SIG-M5 treated with dmso at 0.1 percent for 504 hours (cell line): ENCODE results near the gene CPLX3.
A peak's percentile ranks its signal among the peaks of the same experiment; 100 is the strongest.
"Not testable (repeated sequence)": the region's sequence is repeated elsewhere in the genome, so short reads cannot be mapped to it uniquely, and the experiment has no call there.

Experiments
- DNase-seq: peaks from one replicate; lab custom pipeline; 2025; ENCODE audit not compliant: unreplicated experiment; lab: John Stamatoyannopoulos, UW

The CPLX3 gene, protein sequence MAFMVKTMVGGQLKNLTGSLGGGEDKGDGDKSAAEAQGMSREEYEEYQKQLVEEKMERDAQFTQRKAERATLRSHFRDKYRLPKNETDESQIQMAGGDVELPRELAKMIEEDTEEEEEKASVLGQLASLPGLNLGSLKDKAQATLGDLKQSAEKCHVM

DNA sequence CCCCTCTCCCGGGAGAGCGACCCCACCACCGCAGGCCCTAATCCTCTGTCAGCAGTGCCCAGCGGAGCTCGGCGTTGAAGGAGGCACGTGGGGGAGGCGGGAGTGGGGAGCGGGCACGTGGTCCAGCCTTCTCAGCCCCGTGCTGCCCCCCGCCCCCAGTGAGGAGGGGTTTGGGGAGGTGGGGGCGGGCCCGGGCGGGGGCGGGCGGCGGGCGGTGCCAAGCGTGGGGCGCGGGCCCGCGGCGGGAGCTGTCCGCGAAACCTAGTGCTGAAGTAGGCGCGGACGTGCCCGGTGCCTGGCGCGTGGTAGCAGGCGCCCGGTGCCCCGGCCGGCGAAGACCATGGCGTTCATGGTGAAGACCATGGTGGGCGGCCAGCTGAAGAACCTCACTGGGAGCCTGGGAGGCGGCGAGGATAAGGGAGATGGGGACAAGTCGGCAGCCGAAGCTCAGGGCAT, at the start of gene CPLX3:
CPLX3 (plus strand) TSS at position 264 of the 456 bp plus-strand sequence; CDS start at position 341, 77 bp downstream.
- no peak for DNase-seq

DNA sequence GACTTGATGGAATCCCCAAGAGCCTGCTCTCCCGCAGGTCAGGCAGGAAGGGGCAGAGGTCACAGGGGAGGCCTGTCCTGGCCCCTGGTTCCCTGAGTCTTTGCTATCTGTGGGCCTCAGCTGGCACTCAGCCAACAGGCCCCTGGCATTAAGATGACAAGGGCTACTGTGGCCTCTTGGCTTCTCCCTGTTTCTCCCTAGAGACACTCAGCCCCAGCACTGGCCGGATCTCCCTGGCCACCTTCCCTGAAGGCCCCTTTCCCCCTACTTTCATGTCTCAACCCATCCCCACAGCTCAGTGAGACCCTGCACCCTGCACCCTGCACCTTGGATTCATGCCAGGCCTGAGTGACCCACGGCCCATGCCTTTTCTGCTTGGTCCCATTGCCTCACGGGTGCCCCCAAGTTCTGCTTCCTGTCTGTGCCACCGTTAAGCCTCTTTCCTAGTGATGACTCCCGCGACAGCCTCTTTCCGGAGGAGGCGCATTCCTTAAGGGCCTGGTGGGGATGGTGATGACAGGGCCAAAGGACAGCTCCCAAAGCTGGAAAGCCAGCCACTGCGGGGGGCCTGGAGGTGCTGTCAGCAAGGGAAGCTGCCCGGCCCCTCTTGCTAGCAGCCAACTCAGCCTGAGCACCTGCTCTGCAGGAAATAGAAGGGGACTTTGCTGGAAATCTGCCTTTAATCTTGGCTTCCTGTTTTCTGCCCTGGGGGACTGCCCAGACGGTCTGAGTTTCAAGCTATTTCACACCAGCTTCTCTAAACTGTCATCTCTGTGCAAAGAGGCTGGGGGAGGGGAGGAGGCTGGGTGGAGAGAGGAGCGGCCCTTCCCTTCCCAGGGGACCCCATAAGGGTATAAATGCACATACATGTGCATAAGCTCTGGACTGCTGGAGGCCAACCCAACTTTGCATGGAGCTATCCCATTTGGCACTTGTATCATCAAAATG, 49.3 kb upstream of the CPLX3 start:
- DNase-seq = peak; percentile 89

DNA sequence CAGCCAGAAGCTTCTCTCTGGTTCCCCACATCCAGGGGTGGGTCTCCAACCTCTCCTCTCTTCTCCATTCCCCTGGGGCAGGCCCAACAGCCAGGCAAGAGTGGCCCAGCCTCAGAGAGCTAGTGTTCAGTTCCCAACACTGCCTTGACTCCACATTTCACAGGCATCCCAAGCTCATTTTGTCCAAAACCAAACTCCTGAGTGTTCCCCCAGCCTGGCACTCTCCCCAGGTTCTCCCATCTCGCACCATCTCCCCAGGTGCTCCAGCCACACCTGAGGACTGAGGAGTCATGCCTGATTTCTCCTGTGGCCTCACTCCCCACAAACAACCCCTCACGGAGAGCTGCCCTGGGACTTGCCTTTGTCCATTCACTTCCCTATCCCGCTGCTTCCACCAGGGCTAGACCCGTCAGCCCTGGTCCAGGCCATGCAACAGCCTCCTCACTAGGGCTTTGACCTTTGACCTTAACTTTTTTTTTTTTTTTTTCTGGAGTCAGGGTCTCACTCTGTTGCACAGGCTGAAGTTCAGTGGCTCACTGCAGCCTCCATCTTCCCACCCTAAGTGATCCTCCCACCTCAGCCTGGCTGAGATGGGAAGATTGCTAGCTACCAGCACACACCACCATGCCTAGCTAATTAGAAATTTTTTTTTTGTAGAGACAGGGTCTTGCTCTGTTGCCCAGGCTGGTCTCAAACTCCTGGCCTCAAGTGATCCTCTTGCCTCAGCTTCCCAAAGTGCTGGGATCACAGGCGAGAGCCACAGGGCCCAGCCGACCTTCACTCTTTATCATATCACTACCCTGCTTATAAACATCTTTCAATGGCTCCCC, 48.4 kb upstream of the CPLX3 start:
- no peak for DNase-seq

DNA sequence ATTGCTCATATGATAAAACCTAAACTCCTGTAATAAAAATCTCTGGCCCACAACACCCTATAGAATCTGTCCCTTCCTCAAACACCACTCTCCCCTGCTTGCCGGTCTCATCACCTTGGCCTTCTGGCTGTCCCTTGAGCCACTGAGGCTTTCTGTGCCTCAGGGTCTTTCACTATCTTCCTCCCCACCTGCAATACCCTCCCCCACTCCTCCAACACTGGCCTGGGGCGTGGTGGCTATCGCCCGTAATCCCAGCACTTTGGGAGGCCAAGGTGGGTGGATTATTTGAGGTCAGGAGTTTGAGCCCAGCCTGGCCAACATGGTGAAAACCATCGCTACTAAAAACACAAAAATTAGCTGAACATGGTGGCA, 47.8 kb upstream of the CPLX3 start:
- DNase-seq = no peak

DNA sequence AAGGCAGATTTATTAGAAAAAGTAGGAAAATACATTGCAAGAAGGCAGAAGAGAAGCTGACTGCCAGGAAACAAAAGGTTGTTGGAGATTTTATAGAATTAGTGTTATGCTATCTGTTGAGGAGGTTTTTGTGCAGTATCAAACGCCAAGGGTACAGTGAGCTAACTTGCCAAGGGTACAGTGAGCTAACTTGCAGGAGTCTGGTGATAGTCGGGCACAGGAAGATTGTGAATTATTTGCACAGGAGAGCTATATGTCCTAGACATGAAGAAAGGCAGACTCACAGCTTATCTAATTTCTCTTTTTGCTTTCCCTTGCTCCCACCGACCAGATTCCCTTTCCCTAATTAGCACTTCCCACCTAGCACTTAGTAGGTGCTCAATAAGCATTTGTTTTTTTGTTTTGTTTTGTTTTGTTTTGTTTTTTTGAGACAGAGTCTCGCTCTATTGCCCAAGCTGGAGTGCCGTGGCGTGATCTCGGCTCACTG, 47.2 kb upstream of the CPLX3 start:
- no peak for DNase-seq

DNA sequence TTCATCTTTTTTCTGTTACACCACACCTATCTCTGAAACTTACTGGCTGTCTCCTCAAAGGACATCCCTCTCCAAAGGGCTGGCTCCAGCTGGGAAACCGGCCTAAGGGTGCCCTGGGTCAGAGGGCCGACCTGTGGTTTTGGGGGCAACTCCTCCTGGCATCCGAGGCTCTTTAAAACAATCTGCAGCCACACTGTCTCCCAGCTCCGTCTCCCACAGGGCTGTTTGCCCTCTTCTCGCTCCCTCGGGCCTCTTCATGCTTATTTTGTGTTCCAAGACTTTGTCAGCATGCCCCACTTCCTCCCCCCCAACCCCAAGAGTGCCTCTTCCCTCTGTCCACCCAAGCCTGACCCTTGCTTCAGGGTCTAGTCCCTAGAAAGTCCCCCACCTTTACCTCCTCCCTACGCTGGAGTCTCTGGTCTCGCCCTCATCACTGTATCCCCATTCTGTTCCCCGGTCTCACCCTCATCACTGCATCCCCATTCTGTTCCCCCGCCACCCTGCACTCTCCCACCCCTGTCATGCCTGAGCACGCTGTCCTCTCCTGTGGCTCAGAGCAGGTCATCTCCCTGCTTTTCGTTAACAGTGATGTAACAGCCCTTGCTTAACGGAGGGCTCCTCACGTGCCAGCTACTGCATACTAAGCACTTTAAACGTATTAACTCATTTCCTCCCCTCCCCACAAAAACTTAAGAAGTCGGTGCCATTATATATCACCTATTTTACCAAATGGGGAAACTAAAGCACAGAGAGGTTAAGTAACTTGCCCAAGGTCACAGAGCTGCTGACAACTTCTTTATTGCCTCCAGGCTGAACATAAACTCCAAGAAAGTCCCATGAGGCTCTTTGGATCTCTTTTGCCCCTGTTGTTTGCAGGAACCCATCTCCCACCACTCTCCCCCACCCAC, 45.6 kb upstream of the CPLX3 start:
- peak; percentile 90 for DNase-seq

DNA sequence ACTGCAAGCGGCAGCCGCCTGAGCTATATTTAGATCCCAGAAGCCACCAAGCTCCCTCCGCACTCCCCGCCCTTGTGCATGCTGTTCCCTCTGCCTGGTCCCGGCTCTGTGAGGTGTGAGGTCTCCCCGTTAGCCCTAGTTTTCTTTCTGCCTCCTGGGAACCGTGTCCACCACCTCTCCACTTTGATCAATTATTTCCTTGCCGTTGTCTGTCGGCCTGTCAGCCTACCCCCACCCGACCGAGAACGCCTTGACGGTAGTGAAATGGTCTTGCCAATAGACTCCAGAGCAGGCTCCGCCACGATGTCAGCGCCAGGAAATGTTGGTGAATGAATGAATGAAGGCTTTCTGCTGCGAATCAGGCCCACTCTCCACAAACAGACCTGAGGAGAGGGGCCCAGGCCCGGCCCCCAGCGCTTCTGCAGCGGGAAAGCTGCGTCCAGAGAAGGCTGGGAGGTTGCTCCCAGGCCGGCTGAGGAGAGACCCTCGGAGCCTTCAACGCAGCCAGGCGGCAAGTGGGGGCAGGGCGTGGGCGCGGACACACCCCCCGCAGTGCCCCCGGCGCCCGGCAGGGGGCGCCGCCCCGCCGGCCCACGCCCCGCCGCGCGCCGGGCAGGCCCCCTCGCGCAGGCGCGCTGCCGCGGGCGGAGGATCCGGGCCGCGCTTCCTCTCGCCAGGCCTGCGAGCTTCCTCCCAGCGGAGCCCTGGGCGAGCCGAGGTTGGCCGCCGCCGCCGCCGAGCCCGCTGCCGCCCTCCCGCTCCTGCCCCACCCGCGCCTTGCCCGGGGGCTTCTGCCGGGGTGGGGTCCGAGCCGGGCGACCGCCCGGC, 44.8 kb upstream of the CPLX3 start, which contains the start of gene CSK:
CSK (plus strand) TSS at position 650 of the 828 bp plus-strand sequence. CDS start 16,218 bp downstream, outside the sequence.
- peak; percentile 59 for DNase-seq

DNA sequence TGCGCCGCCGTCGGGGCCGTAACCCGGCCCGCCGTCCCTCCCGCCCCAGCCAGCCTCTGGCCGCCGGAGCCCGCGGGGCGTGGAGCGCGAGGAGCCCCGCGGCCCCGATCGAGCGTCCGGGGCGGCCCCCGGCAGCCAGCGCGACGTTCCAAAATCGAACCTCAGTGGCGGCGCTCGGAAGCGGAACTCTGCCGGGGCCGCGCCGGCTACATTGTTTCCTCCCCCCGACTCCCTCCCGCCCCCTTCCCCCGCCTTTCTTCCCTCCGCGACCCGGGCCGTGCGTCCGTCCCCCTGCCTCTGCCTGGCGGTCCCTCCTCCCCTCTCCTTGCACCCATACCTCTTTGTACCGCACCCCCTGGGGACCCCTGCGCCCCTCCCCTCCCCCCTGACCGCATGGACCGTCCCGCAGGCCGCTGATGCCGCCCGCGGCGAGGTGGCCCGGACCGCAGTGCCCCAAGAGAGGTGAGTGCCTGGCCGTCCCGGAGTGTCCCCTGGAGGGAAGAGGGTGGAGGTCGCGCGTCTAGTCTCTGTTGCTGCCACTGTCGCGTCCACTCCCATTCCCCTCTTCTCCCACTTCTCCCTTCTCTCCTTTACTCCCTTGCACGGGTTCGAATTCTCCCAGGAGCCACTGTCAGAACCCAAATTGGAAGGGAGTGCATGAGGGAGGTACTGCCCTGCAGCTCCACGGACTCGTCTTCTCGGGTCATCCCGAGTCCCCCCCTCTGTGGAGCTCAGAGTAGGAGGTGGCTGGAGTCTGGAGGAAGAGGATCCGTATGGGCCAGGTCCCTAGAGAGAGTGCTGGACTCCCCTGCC, 44.0 kb upstream of the CPLX3 start:
- peak; percentile 49 for DNase-seq

DNA sequence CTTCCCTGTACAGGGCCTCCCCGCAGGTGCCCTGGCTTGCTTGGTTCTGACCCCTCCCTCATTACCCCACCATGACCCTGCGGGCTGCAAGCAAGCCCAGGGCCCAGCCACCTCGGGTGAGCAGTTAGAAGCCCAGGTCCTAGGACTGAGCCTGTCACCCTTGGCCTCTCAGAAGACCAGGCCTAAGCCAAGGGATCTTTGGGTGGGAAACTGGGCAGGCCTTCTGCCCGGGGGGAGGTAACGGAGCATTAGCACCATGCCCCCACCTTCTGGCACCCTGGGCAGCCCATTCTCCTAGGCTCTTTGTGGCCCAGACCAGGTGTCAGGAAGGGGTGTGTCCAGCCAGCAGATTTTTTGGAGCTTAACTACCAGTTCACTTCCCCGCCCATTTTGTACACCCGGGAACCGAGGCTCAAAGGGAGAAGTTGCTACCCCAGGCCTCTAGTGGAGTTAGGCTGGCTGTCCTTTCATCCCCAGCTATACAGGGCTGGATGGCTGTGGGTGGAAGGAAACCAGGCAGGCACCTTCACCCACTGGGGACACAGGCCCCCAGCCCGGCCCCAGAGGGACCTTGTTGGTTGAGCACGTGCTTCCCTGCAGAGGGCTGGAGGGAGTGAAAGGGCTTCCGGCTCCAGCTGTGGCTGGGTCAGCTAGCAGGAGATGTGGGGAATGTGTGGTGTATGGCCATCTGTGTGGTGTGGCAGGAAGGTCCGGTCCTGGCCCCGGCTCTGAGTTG, 43.2 kb upstream of the CPLX3 start:
- peak; percentile 81 for DNase-seq

DNA sequence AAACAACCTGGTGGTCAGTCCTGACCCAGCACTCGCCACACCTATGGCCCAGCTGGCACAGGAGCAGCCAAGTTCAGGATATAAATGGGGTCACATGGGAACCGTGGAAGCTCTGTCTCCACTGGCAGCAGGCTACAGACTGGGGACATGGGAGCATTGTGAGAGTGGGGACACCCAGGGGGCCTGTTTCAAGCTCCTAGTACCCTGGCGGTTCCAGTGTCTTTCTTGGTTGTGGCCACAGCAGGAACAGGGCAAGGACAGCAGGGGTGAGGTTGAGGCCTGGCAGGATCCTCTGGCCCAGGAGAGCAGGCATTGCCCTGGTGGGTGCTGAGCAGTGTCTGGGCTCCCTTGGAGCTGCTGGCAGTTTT, 42.6 kb upstream of the CPLX3 start:
- DNase-seq = no peak

DNA sequence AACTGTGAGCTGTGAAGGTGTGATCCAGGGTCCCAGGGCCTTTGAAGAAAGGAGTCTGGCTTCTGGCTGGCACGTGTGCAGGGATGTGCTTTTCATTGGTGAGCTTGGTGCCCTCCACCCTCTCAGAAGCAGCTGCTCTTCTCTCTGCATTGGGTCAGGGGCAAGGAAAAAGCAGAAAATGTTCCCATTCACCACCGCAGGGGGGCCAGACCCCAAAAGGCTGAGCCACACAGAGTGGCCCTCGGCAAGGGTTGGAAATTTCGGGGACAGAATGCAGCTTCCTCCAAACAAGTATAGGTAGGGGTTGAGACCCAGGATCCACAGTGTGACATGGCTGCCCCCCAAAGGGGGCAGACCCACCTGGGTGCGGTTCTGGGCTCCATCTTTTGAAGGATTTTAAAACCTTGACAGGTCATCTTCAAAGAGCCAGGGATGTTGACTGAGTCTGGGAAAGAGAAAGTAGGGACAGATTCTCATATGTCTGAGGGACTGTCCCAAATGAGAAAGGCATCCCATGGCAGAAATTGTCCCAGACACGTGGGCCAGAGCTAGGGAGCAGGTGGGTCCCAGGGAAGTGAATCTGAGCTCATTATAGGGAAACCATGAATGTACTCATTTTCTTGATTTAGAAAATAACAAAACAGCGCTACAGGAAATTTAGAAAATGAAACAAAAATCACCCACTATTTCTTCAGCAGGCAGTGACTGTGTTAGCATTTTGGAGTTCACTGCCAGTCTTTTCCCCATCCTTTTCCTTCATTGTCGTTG, 41.8 kb upstream of the CPLX3 start:
- no peak for DNase-seq

DNA sequence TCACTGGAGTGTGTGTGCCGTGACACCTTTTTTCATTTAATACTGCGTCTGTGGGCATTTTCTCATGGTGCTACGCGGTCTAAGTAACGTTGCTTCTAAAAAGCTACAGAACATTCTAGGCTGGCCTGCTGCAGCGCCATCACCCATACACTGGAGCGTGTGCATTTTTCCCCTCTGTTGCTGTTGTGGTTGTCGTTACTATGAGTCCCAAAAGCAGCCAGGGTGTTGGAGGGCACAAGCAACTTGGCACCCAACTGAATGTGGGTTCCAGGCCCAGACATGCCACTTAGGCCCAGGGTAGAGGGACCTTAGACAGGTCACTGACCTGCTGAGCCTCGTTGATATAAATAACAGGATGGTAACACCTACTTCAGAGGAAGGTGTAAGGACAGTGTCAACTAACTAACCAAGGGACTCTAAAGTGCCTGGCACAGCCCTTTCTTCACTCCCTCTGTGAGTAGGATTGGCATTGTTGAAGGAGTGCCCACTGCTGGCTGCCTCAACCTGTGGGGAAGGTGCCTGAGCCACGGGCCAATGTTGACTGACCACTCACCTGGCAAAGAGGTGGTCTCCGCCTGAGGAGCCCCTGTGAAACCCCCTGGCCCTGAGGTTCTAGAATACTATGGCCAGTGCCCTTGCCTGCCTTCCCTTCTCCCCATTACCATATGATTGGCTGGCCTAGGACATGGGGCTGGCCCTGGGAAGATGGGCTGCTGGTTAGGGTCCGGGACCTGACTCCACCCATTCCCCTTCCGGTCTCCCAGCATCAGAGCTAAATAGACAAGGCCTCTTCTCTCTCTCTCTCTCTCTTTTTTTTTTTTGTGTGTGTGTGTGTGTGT, 41.0 kb upstream of the CPLX3 start:
- no peak for DNase-seq

DNA sequence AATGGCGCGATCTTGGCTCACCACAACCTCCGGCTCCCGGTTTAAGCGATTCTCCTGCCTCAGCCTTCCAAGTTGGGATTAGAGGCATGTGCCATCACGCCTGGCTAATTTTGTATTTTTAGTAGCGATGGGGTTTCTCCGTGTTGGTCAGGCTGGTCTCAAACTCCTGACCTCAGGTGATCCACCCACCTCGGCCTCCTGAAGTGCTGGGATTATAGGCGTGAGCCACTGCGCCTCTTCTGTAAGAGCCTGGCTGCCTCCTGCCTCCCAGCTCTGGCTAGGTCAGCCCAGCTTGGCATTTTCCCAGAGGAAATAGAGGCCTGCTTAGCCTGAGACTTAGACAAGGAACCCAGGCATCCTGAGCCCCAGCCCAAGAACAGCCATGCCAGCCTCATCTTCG, 40.3 kb upstream of the CPLX3 start:
- DNase-seq = not testable (repeated sequence)

DNA sequence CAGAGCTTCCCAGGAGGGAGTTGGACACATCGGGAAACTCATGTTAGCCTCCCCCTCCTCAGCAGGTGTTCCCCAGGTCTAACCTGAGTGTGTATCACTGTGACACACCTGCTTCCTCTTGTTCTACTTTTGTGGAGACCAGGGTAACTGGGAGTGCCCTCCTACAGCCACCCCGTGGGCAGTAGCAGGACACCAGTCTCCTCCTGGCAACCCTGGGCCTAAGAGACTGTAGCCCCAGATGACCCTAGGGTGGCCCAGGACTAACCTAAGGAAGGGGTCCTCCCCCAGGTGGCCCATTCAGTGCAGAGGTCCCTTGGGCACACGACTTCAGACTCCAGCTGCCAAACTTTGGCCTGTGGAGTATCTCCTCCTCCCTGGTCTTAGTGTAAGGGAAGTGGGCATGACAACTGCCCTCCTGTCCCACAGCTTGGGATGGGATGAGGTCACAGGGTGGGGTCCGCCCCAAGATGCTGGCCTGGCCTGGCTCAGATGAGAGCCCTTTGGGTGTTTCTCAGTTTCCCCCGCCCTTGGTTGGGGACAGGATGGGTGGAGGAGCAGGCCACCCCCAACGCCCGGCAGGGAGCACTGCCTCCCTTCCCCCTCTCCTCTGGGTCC, 39.8 kb upstream of the CPLX3 start:
- no peak for DNase-seq

DNA sequence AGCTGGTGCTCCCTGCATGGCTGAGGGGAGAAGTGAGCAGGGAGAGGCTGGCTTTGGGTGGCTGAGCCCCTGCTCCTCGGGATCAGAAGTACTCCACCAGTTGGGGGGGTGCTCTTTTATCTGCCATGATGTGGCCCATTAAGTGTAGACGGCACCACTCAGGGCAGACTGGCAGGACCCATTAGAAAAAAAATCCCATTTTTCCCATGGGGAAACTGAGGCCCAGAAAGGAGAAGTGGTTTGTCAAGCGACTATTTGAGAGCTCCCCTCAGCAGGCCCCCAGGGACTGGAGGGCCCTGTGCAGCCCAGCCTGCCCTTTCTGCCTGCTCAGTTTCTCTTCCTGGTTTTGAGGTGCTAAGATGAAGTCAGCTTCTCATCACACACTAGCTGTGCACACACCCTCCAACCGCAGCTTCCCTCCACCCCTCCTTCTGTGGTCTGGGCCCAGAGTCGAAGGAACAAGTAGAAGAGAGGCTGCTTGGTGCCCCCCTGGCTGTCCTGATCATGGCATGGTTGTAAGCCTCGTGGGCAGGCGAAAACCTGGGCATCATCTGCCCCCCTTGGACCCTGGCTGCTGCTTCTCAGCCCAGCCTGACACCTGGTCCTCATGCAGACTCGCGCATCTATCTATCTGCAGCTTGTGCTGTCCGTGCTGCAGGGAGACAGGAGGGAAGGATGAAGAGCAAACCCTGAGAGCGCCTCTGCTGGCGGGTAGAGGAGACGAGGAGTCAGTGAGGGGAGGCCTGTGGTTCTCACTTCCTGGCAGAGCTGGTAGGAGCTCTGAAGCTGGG, 39.0 kb upstream of the CPLX3 start:
- peak; percentile 97 for DNase-seq
